GM12874 (cell line): ENCODE data around the gene EPS15.

Experiments
- CTCF ChIP-seq: IDR thresholded peaks from 2 replicates; pipeline ENCODE4 v1.5.1; 2011; ENCODE audit warnings: low read depth, mild to moderate bottlenecking, control low read depth, low read length, moderate library complexity; ENCODE audit not compliant: insufficient read depth

The EPS15 gene

GRCh38 chr1:51336004-51336403 lies 183.1 kb downstream of the EPS15 start:
- no peak for TF ChIP-seq CTCF

- TF ChIP-seq CTCF, result no peak
These were observed 187.6 kb downstream of the EPS15 start for GRCh38 chr1:51331206-51332100.

GRCh38 chr1:51330331-51331201 lies 188.5 kb downstream of the EPS15 start, which contains the start of gene TTC39A:
TTC39A (minus strand) TSS chr1:51330562; CDS start chr1:51330477, 85 bp downstream.
- TF ChIP-seq CTCF, result no peak

GRCh38 chr1:51329443-51330325 lies 189.4 kb downstream of the EPS15 start:
- TF ChIP-seq CTCF, result no peak

GRCh38 chr1:51328926-51329325 lies 190.1 kb downstream of the EPS15 start:
- TF ChIP-seq CTCF, result no peak

GRCh38 chr1:51328279-51328678 lies 190.8 kb downstream of the EPS15 start:
- TF ChIP-seq CTCF, result no peak
